GM23338 (cell line): ENCODE results near the gene CLK1. TPM values are rescaled to one million over a fixed set of nuclear protein-coding genes. Genes with fewer than 3 reads are reported as not detected.

ENCODE experiments used
- ATAC-seq: fragments of 200-7000 bp; cut with Tn5 transposase; 3 replicates; pipeline ENCODE4 v1.9.1; 2020
- DNase-seq: peaks from one replicate; pipeline ENCODE4 v3.0.0-alpha.2; 2015; ENCODE audit warnings: low spot score
- H2AFZ ChIP-seq: fragments of 200-600 bp; sonication (generic); 2 replicates; pipeline ENCODE4 v1.8.0; 2016; ENCODE audit warnings: antibody characterized with exemption, mild to moderate bottlenecking, moderate library complexity
- H3F3A ChIP-seq: fragments of 200-600 bp; sonication (generic); replicated peaks from 2 replicates; pipeline ENCODE4 v1.8.0; 2017; ENCODE audit warnings: antibody characterized with exemption, mixed run types, low read depth
- H3K27ac ChIP-seq: fragments of 200-600 bp; sonication (generic); 2 replicates; pipeline ENCODE4 v1.6.1; 2016; ENCODE audit warnings: low read depth
- H3K27me3 ChIP-seq: fragments of 200-600 bp; sonication (generic); 2 replicates; pipeline ENCODE4 v1.8.0; 2016; ENCODE audit warnings: mild to moderate bottlenecking, mixed run types, moderate library complexity; ENCODE audit not compliant: insufficient read depth
- H3K36me3 ChIP-seq: fragments of 200-600 bp; sonication (generic); 2 replicates; pipeline ENCODE4 v1.8.0; 2016; ENCODE audit warnings: mild to moderate bottlenecking; ENCODE audit not compliant: insufficient read depth
- H3K4me1 ChIP-seq: fragments of 200-600 bp; sonication (generic); 2 replicates; pipeline ENCODE4 v1.8.0; 2016; ENCODE audit warnings: mild to moderate bottlenecking, moderate library complexity; ENCODE audit not compliant: insufficient read depth
- H3K4me2 ChIP-seq: fragments of 200-600 bp; sonication (generic); 2 replicates; pipeline ENCODE4 v1.7.1; 2017; ENCODE audit warnings: mixed run types
- H3K4me3 ChIP-seq: fragments of 200-600 bp; sonication (generic); 2 replicates; pipeline ENCODE4 v1.6.1; 2016; ENCODE audit warnings: mixed run types
- H3K79me2 ChIP-seq: fragments of 200-600 bp; sonication (generic); replicated peaks from 2 replicates; pipeline ENCODE4 v1.8.0; 2017; ENCODE audit warnings: mild to moderate bottlenecking; ENCODE audit not compliant: insufficient read depth
- H3K9me2 ChIP-seq: fragments of 200-600 bp; sonication (generic); 2 replicates; pipeline ENCODE4 v1.8.0; 2017; ENCODE audit not compliant: insufficient read depth
- H4K20me1 ChIP-seq: fragments of 200-600 bp; sonication (generic); replicated peaks from 2 replicates; pipeline ENCODE4 v1.8.0; 2017; ENCODE audit warnings: mild to moderate bottlenecking; ENCODE audit not compliant: insufficient read depth
- H3K27ac Mint-ChIP-seq: 2 replicates; pipeline ENCODE4 v1.8.0; 2020; ENCODE audit warnings: inconsistent platforms, mild to moderate bottlenecking, moderate library complexity, mixed read lengths
- H3K27me3 Mint-ChIP-seq: 3 replicates; pipeline ENCODE4 v1.8.0; 2022; ENCODE audit warnings: low read depth, mild to moderate bottlenecking, moderate library complexity, mixed read lengths, inconsistent platforms; ENCODE audit not compliant: insufficient read depth, poor library complexity
- H3K36me3 Mint-ChIP-seq: 3 replicates; pipeline ENCODE4 v1.8.0; 2021; ENCODE audit warnings: low read depth, mild to moderate bottlenecking, inconsistent platforms, moderate library complexity, mixed read lengths
- H3K4me1 Mint-ChIP-seq: 3 replicates; pipeline ENCODE4 v1.8.0; 2020; ENCODE audit warnings: mild to moderate bottlenecking, inconsistent platforms, mixed read lengths
- H3K4me3 Mint-ChIP-seq: 3 replicates; pipeline ENCODE4 v1.8.0; 2021; ENCODE audit warnings: moderate library complexity, mild to moderate bottlenecking, inconsistent platforms, mixed read lengths
- H3K9me3 Mint-ChIP-seq: 3 replicates; pipeline ENCODE4 v1.8.0; 2020; ENCODE audit warnings: moderate library complexity, mild to moderate bottlenecking, inconsistent platforms, mixed read lengths
- CREB1 ChIP-seq: fragments of 250-450 bp; sonication (Bioruptor Pico); IDR thresholded peaks from 2 replicates; pipeline ENCODE4 v1.5.0; 2020; ENCODE audit warnings: low read depth, mild to moderate bottlenecking, moderate library complexity
- EZH2 ChIP-seq: fragments of 200-600 bp; sonication (generic); IDR thresholded peaks from one replicate; pipeline ENCODE4 v1.8.0; 2017; ENCODE audit warnings: antibody characterized with exemption, mild to moderate bottlenecking, low read depth; ENCODE audit not compliant: unreplicated experiment
- EZH2phosphoT487 ChIP-seq: fragments of 200-600 bp; sonication (generic); IDR thresholded peaks from one replicate; pipeline ENCODE4 v1.8.1; 2018; ENCODE audit warnings: antibody characterized with exemption; ENCODE audit not compliant: unreplicated experiment
- JUNB ChIP-seq: IDR thresholded peaks from one replicate; pipeline ENCODE4 v1.6.1; 2016; ENCODE audit warnings: antibody characterized with exemption; ENCODE audit not compliant: unreplicated experiment
- NANOG ChIP-seq: IDR thresholded peaks from 2 replicates; pipeline ENCODE4 v1.6.1; 2016; ENCODE audit warnings: antibody characterized with exemption, borderline replicate concordance
- POLR2AphosphoS5 ChIP-seq: IDR thresholded peaks from 2 replicates; pipeline ENCODE4 v1.6.1; 2016; ENCODE audit warnings: antibody characterized with exemption, low read depth
- STAT1 ChIP-seq: IDR thresholded peaks from one replicate; pipeline ENCODE4 v1.6.1; 2016; ENCODE audit warnings: antibody characterized with exemption; ENCODE audit not compliant: unreplicated experiment
- ZNF114 ChIP-seq: fragments of 250-450 bp; sonication (Bioruptor Pico); IDR thresholded peaks from 2 replicates; pipeline ENCODE4 v1.5.0; 2020; ENCODE audit warnings: mild to moderate bottlenecking, moderate library complexity
- ZNF331 ChIP-seq: fragments of 250-450 bp; sonication (Bioruptor Pico); IDR thresholded peaks from 2 replicates; pipeline ENCODE4 v1.5.0; 2020; ENCODE audit warnings: low read depth, mild to moderate bottlenecking, moderate library complexity
- polyA plus RNA-seq: library from polyadenylated mRNA; unstranded; fragments of >200 nt; fragmentation: Nextera tagmentation; extraction: Ambion mirVana; gene quantifications from 2 replicates; pipeline ENCODE4 v1.2.1, GENCODE V29; 2016
- total RNA-seq: library from RNA; depleted of rRNA; stranded (reverse); fragments of >200 nt; shearing (Covaris generic); gene quantifications from 2 replicates; pipeline ENCODE4 v1.2.3, GENCODE V29; 2014
- TF ChIP-seq, protein P1 (sequence below), 2 experiments: fragments of 200-600 bp in 1 of 2; sonication (generic) in 1 of 2; conservative IDR thresholded peaks; 2 replicates each; pipeline versions ENCODE4 v1.5.1 to v1.6.1; 2016 to 2017; ENCODE audit warnings: antibody characterized with exemption in 2 of 2, low read depth in 2 of 2, mild to moderate bottlenecking in 2 of 2, moderate library complexity in 1 of 2
- TF ChIP-seq, protein P2 (sequence below): IDR thresholded peaks from 2 replicates; pipeline ENCODE4 v1.6.1; 2016; ENCODE audit warnings: antibody characterized with exemption
- TF ChIP-seq, protein P3 (sequence below): fragments of 250-450 bp; sonication (Bioruptor Pico); IDR thresholded peaks from 2 replicates; pipeline ENCODE4 v1.5.0; 2020; ENCODE audit warnings: mild to moderate bottlenecking, moderate library complexity

The CLK1 gene
- total and polyA plus RNA-seq, 2 experiments from 2014 or later = 26.7 to 36.0 TPM

- TF ChIP-seq, protein P1, sequence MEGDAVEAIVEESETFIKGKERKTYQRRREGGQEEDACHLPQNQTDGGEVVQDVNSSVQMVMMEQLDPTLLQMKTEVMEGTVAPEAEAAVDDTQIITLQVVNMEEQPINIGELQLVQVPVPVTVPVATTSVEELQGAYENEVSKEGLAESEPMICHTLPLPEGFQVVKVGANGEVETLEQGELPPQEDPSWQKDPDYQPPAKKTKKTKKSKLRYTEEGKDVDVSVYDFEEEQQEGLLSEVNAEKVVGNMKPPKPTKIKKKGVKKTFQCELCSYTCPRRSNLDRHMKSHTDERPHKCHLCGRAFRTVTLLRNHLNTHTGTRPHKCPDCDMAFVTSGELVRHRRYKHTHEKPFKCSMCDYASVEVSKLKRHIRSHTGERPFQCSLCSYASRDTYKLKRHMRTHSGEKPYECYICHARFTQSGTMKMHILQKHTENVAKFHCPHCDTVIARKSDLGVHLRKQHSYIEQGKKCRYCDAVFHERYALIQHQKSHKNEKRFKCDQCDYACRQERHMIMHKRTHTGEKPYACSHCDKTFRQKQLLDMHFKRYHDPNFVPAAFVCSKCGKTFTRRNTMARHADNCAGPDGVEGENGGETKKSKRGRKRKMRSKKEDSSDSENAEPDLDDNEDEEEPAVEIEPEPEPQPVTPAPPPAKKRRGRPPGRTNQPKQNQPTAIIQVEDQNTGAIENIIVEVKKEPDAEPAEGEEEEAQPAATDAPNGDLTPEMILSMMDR (conservative IDR thresholded peaks at IDR 0.05; ENCODE audit: low read depth in 2 of 2) = no peak
- TF ChIP-seq EZH2 = no peak
- TF ChIP-seq POLR2AphosphoS5 = no peak
- TF ChIP-seq EZH2phosphoT487 = no peak
Measured at GRCh38 chr2:200821686-200822245, 42.7 kb downstream of the CLK1 start (continued).

- Histone ChIP-seq H3K9me2 (no peaks in the 10 kb centered on the region), H3K27me3 (no peaks in the 10 kb centered on the region), H3K4me1 (no peaks in the 10 kb centered on the region), H2AFZ (no peak overlapping the region), H3F3A (peaks cover 14% of the 10 kb centered on the region), H3K4me2 (no peak overlapping the region), H3K36me3 (peaks cover 64% of the 10 kb centered on the region), H3K79me2 (peaks cover 8% of the 10 kb centered on the region; the same call in 1 of the 2 replicates), H3K27ac (no peak overlapping the region), H3K4me3 (no peak overlapping the region), H4K20me1 (peaks cover 7% of the 10 kb centered on the region; the same call in 1 of the 2 replicates)
- ATAC-seq (no peak), DNase-seq (no peak)
- Mint-ChIP-seq H3K36me3 (peaks cover 69% of the 10 kb centered on the region), H3K4me1 (no peaks in the 10 kb centered on the region), H3K4me3 (no peak overlapping the region), H3K27me3 (no peaks in the 10 kb centered on the region), H3K27ac (no peak overlapping the region), H3K9me3 (no peaks in the 10 kb centered on the region)
- TF ChIP-seq, protein P2, sequence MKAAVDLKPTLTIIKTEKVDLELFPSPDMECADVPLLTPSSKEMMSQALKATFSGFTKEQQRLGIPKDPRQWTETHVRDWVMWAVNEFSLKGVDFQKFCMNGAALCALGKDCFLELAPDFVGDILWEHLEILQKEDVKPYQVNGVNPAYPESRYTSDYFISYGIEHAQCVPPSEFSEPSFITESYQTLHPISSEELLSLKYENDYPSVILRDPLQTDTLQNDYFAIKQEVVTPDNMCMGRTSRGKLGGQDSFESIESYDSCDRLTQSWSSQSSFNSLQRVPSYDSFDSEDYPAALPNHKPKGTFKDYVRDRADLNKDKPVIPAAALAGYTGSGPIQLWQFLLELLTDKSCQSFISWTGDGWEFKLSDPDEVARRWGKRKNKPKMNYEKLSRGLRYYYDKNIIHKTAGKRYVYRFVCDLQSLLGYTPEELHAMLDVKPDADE = no peak
- TF ChIP-seq EZH2 (no peak), POLR2AphosphoS5 (no peak), STAT1 (no peak), NANOG (no peak), ZNF114 (CRISPR knock-in tag) (no peak), JUNB (no peak), EZH2phosphoT487 (no peak), CREB1 (CRISPR knock-in tag) (no peak), ZNF331 (no peak)
- TF ChIP-seq, protein P3, sequence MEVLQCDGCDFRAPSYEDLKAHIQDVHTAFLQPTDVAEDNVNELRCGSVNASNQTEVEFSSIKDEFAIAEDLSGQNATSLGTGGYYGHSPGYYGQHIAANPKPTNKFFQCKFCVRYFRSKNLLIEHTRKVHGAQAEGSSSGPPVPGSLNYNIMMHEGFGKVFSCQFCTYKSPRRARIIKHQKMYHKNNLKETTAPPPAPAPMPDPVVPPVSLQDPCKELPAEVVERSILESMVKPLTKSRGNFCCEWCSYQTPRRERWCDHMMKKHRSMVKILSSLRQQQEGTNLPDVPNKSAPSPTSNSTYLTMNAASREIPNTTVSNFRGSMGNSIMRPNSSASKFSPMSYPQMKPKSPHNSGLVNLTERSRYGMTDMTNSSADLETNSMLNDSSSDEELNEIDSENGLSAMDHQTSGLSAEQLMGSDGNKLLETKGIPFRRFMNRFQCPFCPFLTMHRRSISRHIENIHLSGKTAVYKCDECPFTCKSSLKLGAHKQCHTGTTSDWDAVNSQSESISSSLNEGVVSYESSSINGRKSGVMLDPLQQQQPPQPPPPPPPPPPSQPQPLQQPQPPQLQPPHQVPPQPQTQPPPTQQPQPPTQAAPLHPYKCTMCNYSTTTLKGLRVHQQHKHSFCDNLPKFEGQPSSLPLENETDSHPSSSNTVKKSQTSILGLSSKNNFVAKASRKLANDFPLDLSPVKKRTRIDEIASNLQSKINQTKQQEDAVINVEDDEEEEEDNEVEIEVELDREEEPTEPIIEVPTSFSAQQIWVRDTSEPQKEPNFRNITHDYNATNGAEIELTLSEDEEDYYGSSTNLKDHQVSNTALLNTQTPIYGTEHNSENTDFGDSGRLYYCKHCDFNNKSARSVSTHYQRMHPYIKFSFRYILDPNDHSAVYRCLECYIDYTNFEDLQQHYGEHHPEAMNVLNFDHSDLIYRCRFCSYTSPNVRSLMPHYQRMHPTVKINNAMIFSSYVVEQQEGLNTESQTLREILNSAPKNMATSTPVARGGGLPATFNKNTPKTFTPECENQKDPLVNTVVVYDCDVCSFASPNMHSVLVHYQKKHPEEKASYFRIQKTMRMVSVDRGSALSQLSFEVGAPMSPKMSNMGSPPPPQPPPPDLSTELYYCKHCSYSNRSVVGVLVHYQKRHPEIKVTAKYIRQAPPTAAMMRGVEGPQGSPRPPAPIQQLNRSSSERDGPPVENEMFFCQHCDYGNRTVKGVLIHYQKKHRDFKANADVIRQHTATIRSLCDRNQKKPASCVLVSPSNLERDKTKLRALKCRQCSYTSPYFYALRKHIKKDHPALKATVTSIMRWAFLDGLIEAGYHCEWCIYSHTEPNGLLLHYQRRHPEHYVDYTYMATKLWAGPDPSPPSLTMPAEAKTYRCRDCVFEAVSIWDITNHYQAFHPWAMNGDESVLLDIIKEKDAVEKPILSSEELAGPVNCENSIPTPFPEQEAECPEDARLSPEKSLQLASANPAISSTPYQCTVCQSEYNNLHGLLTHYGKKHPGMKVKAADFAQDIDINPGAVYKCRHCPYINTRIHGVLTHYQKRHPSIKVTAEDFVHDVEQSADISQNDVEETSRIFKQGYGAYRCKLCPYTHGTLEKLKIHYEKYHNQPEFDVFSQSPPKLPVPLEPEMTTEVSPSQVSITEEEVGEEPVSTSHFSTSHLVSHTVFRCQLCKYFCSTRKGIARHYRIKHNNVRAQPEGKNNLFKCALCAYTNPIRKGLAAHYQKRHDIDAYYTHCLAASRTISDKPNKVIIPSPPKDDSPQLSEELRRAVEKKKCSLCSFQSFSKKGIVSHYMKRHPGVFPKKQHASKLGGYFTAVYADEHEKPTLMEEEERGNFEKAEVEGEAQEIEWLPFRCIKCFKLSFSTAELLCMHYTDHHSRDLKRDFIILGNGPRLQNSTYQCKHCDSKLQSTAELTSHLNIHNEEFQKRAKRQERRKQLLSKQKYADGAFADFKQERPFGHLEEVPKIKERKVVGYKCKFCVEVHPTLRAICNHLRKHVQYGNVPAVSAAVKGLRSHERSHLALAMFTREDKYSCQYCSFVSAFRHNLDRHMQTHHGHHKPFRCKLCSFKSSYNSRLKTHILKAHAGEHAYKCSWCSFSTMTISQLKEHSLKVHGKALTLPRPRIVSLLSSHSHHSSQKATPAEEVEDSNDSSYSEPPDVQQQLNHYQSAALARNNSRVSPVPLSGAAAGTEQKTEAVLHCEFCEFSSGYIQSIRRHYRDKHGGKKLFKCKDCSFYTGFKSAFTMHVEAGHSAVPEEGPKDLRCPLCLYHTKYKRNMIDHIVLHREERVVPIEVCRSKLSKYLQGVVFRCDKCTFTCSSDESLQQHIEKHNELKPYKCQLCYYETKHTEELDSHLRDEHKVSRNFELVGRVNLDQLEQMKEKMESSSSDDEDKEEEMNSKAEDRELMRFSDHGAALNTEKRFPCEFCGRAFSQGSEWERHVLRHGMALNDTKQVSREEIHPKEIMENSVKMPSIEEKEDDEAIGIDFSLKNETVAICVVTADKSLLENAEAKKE (CRISPR knock-in tag) = no peak
- TF ChIP-seq, protein P1 (conservative IDR thresholded peaks at IDR 0.05; ENCODE audit: low read depth in 2 of 2) = no peak
Measured at GRCh38 chr2:200820573-200821234, 43.8 kb downstream of the CLK1 start.
